ENCODE data around the gene HCCS. TPM values are rescaled to one million over a fixed set of nuclear protein-coding genes. Genes with fewer than 3 reads are reported as not detected.

HCCS gene
- total and polyA plus RNA-seq, 2 of the 8 experiments (the other 6 are each of a cell fraction or from before 2014, with no cell fraction given) = 11.9 to 29.9 TPM

GRCh38 chrX:11099465-11099864, 11.7 kb upstream of the HCCS start:
- no peaks in the 10 kb centered on the region for H3K27me3 ChIP-seq (replicated peaks in 1 of 4; ENCODE audit: control insufficient read depth in 3 of 4, extremely low read depth in 1 of 4, insufficient read depth in 3 of 4, low read length in 3 of 4)
- no peak overlapping the region for H3K4ac ChIP-seq (replicated peaks; ENCODE audit: insufficient read length, low read depth, low read length)
- no peak overlapping the region for H2AFZ ChIP-seq (ENCODE audit: low read length)
- no peaks in the 10 kb centered on the region for H3K36me3 ChIP-seq (ENCODE audit: control insufficient read depth in 2 of 4, insufficient read depth in 4 of 4, low read length in 3 of 4)
- no peak overlapping the region for H3K9ac ChIP-seq (replicated peaks in 1 of 4; ENCODE audit: extremely low read depth in 1 of 4, low read depth in 3 of 4, low read length in 3 of 4)
- no peak overlapping the region for H3K27ac ChIP-seq (ENCODE audit: low read depth, low read length)
- no peak overlapping the region for H4K5ac ChIP-seq (ENCODE audit: insufficient read length, low read depth, low read length)
- no peak overlapping the region for H2AK5ac ChIP-seq (ENCODE audit: low read depth, low read length)
- no peak overlapping the region for H4K91ac ChIP-seq (replicated peaks; ENCODE audit: insufficient read length, low read length)
- no peaks in the 10 kb centered on the region for H4K20me1 ChIP-seq (replicated peaks in 1 of 2; ENCODE audit: control insufficient read depth in 1 of 2, insufficient read depth in 2 of 2, low read length in 2 of 2)
- ChIA-PET CTCF (ENCODE audit: partially characterized antibody) (interaction anchor here (0.6 to 1.1 kb wide), 4 partner anchors 60 to 372 kb away, joined by 3 read pairs; no protein-coding TSS in a partner anchor), POLR2A (ENCODE audit: partially characterized antibody) (interaction anchor here (0.7 kb wide), 1 partner anchor 16 kb away, joined by 3 read pairs; no protein-coding TSS in a partner anchor)
- no peak overlapping the region for H3K18ac ChIP-seq (ENCODE audit: extremely low read depth, low read length)
- H3K4me1 ChIP-seq (replicated peaks in 1 of 4; ENCODE audit: control insufficient read depth in 3 of 4, insufficient read depth in 4 of 4, low read length in 3 of 4) = no peaks in the 10 kb centered on the region; a peak in 1 of 7 replicates
- no peak overlapping the region for H3K56ac ChIP-seq (replicated peaks; ENCODE audit: insufficient read length, low read depth, low read length)
- no peaks in the 10 kb centered on the region for H3K79me1 ChIP-seq (ENCODE audit: low read depth, low read length)
- no peak for FAIRE-seq
- H2BK20ac ChIP-seq (ENCODE audit: low read length) = no peak overlapping the region
- no peak overlapping the region for H3K23ac ChIP-seq (ENCODE audit: insufficient read length)
- H3K14ac ChIP-seq (ENCODE audit: insufficient read length) = no peak overlapping the region
- no peaks in the 10 kb centered on the region for H3K23me2 ChIP-seq (ENCODE audit: low read depth, low read length)
- no peak overlapping the region for H2BK5ac ChIP-seq (ENCODE audit: low read depth, low read length)
- no peak overlapping the region for H2BK15ac ChIP-seq (ENCODE audit: low read length)
- H4K8ac ChIP-seq (ENCODE audit: extremely low read depth, insufficient read depth, low read length) = no peak overlapping the region
- H3K9me3 ChIP-seq (ENCODE audit: insufficient read depth in 2 of 2, low read depth in 1 of 2, low read length in 1 of 2) = no peaks in the 10 kb centered on the region
- H2BK120ac ChIP-seq (replicated peaks; ENCODE audit: low read depth, low read length) = no peak overlapping the region
- H3K79me2 ChIP-seq (ENCODE audit: control insufficient read depth in 1 of 2, insufficient read depth in 2 of 2, low read length in 2 of 2) = no peaks in the 10 kb centered on the region
- no peak overlapping the region for H2BK12ac ChIP-seq (ENCODE audit: low read depth, low read length)
- H3K4me2 ChIP-seq (ENCODE audit: insufficient read depth in 1 of 2, low read depth in 2 of 2, low read length in 2 of 2) = no peak overlapping the region
- H3K4me3 ChIP-seq (ENCODE audit: extremely low read depth in 1 of 4, insufficient read depth in 2 of 4, low read depth in 3 of 4, low read length in 4 of 4) = no peak overlapping the region
- no peak for DNase-seq (ENCODE audit: low read depth in 1 of 2, low spot score in 2 of 2)
- TF ChIP-seq SUZ12 (IDR thresholded peaks at IDR 0.05; ENCODE audit: low read length) (no peak), CBX5 (IDR thresholded peaks at IDR 0.05; ENCODE audit: low read depth, low read length) (no peak), KDM5A (IDR thresholded peaks at IDR 0.05; ENCODE audit: low read length) (no peak), MAFK (IDR thresholded peaks at IDR 0.05; ENCODE audit: low read depth, low read length) (no peak), GABPA (IDR thresholded peaks at IDR 0.05; ENCODE audit: borderline replicate concordance, insufficient read depth, low read length) (no peak), SP1 (IDR thresholded peaks at IDR 0.05; ENCODE audit: low read depth, low read length) (no peak), BACH1 (IDR thresholded peaks at IDR 0.05; ENCODE audit: low read length) (no peak), POU5F1 (IDR thresholded peaks at IDR 0.05; ENCODE audit: low read depth, low read length) (no peak), JUN (IDR thresholded peaks at IDR 0.05; ENCODE audit: low read depth, low read length) (no peak), ASH2L (IDR thresholded peaks at IDR 0.05; ENCODE audit: low read length) (no peak), RNF2 (IDR thresholded peaks at IDR 0.05; ENCODE audit: borderline replicate concordance, low read depth, low read length, missing control alignments, poor library complexity, severe bottlenecking) (no peak), CREB1 (IDR thresholded peaks at IDR 0.05) (no peak), YY1 (IDR thresholded peaks at IDR 0.05; ENCODE audit: low read depth, low read length) (no peak), GTF2F1 (IDR thresholded peaks at IDR 0.05; ENCODE audit: borderline replicate concordance, low read depth, low read length) (no peak), ZNF274 (IDR thresholded peaks at IDR 0.05; ENCODE audit: borderline replicate concordance, extremely low read depth, low read length) (no peak)

All from H1 (cell line).